Mononuclear cell (primary cell): Measurements from ENCODE around the gene GRAMD1B. TPM values are rescaled to one million over a fixed set of nuclear protein-coding genes. Genes with fewer than 3 reads are reported as not detected.

Experiments
- H3K27me3 ChIP-seq: 2 replicates; pipeline ENCODE4 v1.6.0; 2011; ENCODE audit warnings: low read length, control low read depth; ENCODE audit not compliant: insufficient read depth
- H3K4me1 ChIP-seq: 2 replicates; pipeline ENCODE4 v1.5.1; 2011; ENCODE audit warnings: mild to moderate bottlenecking, low read length, control low read depth; ENCODE audit not compliant: insufficient read depth
- H3K4me3 ChIP-seq: 2 replicates; pipeline ENCODE4 v1.5.1; 2011; ENCODE audit warnings: mild to moderate bottlenecking, low read length, moderate library complexity
- H3K9me3 ChIP-seq: 2 replicates; pipeline ENCODE4 v1.5.1; 2011; ENCODE audit warnings: low read depth, mild to moderate bottlenecking, control low read depth, low read length
- total RNA-seq: library from RNA; depleted of rRNA; stranded (reverse); fragments of >200 nt; gene quantifications from one replicate; pipeline ENCODE4 v1.2.3, GENCODE V29; 2012

GRAMD1B gene
- total RNA-seq, 1 donor, result 7.1 TPM

DNA sequence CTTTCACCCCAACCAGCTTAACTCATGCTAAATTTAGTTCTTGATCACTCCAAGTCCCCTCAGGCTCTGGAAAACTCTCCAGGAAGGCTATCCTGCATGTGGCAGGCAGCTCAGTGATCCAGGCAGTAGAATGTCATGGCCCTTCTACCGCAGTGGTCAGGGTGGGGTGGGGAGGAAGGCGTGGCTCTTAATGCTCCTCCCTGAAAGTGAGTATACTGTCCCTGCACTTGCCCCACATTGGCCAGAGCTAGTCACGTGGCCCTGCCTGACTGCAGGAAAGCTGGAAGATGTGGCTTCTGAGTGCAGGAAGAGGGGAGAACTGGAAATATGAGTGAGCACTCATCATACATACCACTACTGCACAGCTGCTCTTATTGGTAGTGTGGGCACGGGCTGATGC lies 102.1 kb downstream of the GRAMD1B start:
- H3K9me3 ChIP-seq, result no peaks in the 10 kb centered on the region
- H3K4me3 ChIP-seq, result no peak overlapping the region
- no peaks in the 10 kb centered on the region for H3K27me3 ChIP-seq
- no peaks in the 10 kb centered on the region for H3K4me1 ChIP-seq

DNA sequence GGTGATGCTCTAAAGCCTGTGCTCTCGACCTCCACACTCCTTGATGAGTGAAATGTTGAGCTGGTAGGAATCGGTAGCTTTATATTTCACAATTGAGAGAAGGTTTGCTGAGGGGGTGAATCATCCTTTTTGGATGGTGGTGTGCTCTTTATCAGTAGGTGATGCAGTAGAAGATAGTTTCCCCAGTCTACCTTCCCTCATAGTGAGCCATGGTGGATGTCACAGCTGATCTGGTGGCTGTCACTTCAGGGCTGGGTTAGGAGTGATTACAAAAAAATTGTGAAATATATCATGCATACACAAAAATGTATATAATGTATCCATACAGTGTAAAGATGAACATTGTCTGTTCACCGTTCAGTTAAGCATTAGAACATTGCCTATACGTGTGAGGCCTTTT lies 105.3 kb downstream of the GRAMD1B start:
- Histone ChIP-seq H3K4me3 (no peak overlapping the region), H3K9me3 (no peaks in the 10 kb centered on the region), H3K27me3 (no peaks in the 10 kb centered on the region), H3K4me1 (no peaks in the 10 kb centered on the region)

GRCh38 chr11:123536690-123537437 lies 106.8 kb downstream of the GRAMD1B start:
- Histone ChIP-seq H3K4me1 (no peaks in the 10 kb centered on the region), H3K27me3 (no peaks in the 10 kb centered on the region), H3K4me3 (no peak overlapping the region), H3K9me3 (no peaks in the 10 kb centered on the region)

GRCh38 chr11:123537726-123538125 lies 107.7 kb downstream of the GRAMD1B start:
- H3K9me3 ChIP-seq, result no peaks in the 10 kb centered on the region
- no peaks in the 10 kb centered on the region for H3K27me3 ChIP-seq
- no peak overlapping the region for H3K4me3 ChIP-seq
- no peaks in the 10 kb centered on the region for H3K4me1 ChIP-seq

GRCh38 chr11:123543797-123544196 lies 113.7 kb downstream of the GRAMD1B start:
- no peaks in the 10 kb centered on the region for H3K27me3 ChIP-seq
- H3K4me1 ChIP-seq, result peaks cover 9% of the 10 kb centered on the region
- no peaks in the 10 kb centered on the region for H3K9me3 ChIP-seq
- H3K4me3 ChIP-seq, result no peak overlapping the region

DNA sequence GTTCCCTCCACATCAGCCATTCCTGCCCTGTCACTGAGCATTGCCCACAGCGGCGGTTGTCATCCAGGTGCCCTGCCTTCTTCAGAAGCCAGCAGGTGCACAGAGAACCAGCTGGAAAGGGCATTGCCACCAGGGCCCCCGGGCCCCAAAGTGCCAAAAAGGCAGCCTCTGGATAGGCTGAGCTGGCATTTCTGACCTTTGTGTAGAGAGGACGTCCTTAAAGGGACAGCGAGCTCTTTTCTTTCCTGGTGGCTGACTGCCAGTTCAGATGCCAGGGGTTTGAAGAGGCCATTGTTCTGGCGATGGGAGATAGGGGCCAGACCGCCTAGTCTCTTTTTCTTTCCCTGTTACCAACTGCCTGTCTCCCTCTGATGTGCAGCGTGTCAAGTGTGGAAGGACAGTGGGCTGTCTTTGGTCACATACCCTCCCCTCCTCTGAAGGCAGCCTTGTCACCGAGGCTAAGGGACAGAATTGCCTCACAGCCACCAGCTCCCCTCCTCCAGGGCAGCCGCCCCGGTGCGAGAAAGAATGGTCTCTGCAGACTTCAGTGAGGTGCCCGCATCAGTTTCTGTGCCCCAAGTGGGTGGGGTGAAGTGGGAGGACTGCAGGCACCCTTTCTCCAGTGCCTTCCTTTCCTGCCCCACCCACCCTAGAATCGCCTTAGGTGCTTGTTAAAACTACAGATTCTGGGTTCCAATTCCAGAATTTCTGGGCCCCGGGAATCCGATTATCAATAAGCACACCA lies 114.7 kb downstream of the GRAMD1B start:
- H3K4me3 ChIP-seq, result no peak overlapping the region
- H3K27me3 ChIP-seq, result no peaks in the 10 kb centered on the region
- peaks cover 12% of the 10 kb centered on the region for H3K4me1 ChIP-seq
- no peaks in the 10 kb centered on the region for H3K9me3 ChIP-seq

GRCh38 chr11:123545726-123546270 lies 115.7 kb downstream of the GRAMD1B start:
- Histone ChIP-seq H3K4me3 (no peak overlapping the region), H3K4me1 (peaks cover 16% of the 10 kb centered on the region), H3K27me3 (no peaks in the 10 kb centered on the region), H3K9me3 (no peaks in the 10 kb centered on the region)

DNA sequence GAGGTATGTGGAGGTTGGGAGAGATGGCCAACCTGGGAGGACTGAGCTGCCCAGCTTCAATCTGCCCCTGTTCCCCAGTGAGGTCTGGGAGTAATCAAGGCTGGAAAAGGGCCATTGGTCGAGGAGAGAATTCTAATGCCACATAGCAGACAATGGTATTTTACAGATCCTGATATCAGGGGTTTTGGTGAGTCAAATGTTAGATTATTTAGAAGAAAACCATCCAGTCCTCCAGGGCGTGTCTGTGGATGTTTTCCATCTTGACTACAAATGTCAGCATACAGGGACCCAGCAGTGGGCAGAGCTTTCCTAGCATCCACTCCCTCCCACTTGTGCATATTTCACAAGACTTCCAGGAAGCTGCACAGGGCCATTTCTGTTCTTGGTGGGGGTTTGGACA lies 116.4 kb downstream of the GRAMD1B start:
- H3K4me1 ChIP-seq, result peaks cover 16% of the 10 kb centered on the region
- no peak overlapping the region for H3K4me3 ChIP-seq
- no peaks in the 10 kb centered on the region for H3K9me3 ChIP-seq
- H3K27me3 ChIP-seq, result no peaks in the 10 kb centered on the region

DNA sequence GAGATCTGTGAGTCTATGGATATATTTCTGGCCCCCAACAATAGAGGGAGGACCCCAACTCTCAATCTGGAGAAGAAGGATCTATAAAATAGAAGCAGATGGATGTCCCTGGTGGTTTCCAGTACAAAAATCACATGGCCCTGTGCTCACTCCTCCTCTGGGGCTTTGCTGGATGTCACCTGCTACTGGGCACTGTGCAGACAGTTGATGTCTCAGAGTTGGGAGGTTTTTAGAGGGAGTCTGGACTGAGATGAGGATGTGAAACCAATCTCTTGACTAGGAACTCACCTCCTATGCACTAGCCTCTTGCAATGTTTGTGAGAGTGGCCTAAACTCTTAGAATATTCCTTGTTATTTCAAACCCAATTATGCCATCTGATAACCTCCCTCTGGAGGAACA lies 117.1 kb downstream of the GRAMD1B start:
- no peaks in the 10 kb centered on the region for H3K9me3 ChIP-seq
- H3K4me1 ChIP-seq, result peaks cover 16% of the 10 kb centered on the region
- no peaks in the 10 kb centered on the region for H3K27me3 ChIP-seq
- H3K4me3 ChIP-seq, result no peak overlapping the region

- Histone ChIP-seq H3K9me3 (no peaks in the 10 kb centered on the region), H3K4me1 (peaks cover 16% of the 10 kb centered on the region), H3K4me3 (no peak overlapping the region), H3K27me3 (no peaks in the 10 kb centered on the region)
Measured at GRCh38 chr11:123548774-123549173, 118.7 kb downstream of the GRAMD1B start.

- H3K4me1 ChIP-seq, result peaks cover 16% of the 10 kb centered on the region
- H3K4me3 ChIP-seq, result no peak overlapping the region
- H3K27me3 ChIP-seq, result no peaks in the 10 kb centered on the region
- no peaks in the 10 kb centered on the region for H3K9me3 ChIP-seq
Measured at GRCh38 chr11:123549926-123550917, 120.2 kb downstream of the GRAMD1B start.

DNA sequence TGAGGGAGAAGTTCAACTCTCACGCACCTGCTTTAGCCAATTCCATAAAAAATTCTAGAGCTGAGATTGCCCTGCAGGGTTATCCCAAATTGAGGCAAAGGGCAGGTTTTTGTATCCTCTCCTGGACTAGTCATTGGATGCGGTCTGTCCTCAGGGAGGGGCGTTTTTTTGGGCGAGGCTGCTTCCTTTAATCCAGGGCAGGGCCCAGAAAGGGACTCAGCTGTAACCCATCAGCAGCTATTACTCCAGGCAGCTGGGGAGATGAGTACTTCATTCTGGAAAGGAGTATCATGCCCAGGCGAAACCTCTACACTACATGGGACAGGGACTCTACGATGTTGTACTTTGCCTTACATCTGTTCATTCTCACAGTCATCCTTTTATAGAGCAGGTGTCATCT lies 121.0 kb downstream of the GRAMD1B start:
- Histone ChIP-seq H3K27me3 (no peaks in the 10 kb centered on the region), H3K9me3 (no peaks in the 10 kb centered on the region), H3K4me3 (no peak overlapping the region), H3K4me1 (peaks cover 16% of the 10 kb centered on the region)

DNA sequence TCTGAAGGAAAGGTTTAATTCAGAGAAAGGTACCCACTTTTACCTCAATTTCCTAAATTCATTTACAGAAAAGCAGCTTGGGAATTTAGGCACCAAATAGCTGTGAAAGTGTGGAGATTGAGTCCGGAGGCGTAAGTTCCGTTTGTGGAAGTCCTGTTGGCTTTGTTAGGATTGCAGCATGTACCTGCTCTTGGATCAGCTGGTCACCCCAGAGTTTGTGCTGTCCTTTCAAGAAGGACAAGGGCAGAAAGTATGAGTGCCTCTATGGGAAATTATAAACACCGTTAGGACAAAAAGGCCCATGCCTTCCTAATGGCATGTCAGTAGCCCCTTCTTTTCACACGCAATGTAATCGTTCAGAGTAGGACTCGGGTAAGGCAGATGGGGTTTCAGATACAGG lies 126.6 kb downstream of the GRAMD1B start:
- Histone ChIP-seq H3K4me1 (peaks cover 11% of the 10 kb centered on the region), H3K27me3 (no peaks in the 10 kb centered on the region), H3K9me3 (no peaks in the 10 kb centered on the region), H3K4me3 (no peak overlapping the region)

GRCh38 chr11:123558536-123559315 lies 128.7 kb downstream of the GRAMD1B start:
- Histone ChIP-seq H3K27me3 (no peaks in the 10 kb centered on the region), H3K9me3 (no peaks in the 10 kb centered on the region), H3K4me1 (peaks cover 11% of the 10 kb centered on the region), H3K4me3 (no peak overlapping the region)
